Measurements from ENCODE around the gene ARPC4.
A peak's percentile ranks its signal among the peaks of the same experiment; 100 is the strongest.

ARPC4 gene

GRCh38 chr3:9782770-9783169 lies 10.1 kb upstream of the ARPC4 start:
- H3K36me3 ChIP-seq (ENCODE audit: insufficient read depth, low read length), result peaks cover 77% of the 10 kb centered on the region

DNA sequence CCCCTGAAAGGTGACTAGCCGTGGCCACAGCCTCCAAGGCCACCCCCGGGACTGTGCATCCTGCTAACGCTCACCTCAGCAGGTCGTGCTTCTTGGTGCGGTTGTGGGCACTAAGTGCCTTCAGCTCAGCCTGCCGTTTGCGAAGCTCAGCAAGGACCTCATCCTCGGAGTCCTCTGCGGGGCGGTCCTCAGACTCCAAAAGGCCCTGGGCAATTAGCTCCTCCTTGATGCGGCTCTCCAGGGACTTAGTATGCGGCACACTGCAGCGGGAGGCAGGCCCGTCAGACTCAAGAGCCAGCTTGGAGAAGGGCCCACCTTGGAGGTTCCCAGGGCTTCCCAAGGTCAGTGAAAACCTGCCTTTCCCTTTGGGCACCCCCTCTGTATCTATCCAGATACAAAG lies 8.9 kb upstream of the ARPC4 start:
- Histone ChIP-seq H3K27ac (ENCODE audit: low read depth, low read length) (no peak overlapping the region), H3K4me3 (ENCODE audit: low read length) (no peak overlapping the region), H3K27me3 (ENCODE audit: insufficient read depth, low read length) (no peaks in the 10 kb centered on the region), H3K9ac (ENCODE audit: low read depth, low read length) (no peak overlapping the region), H3K36me3 (ENCODE audit: insufficient read depth, low read length) (peaks cover 80% of the 10 kb centered on the region), H3K9me3 (ENCODE audit: insufficient read depth, low read depth, low read length) (no peaks in the 10 kb centered on the region), H3K4me1 (ENCODE audit: insufficient read depth, low read length) (no peaks in the 10 kb centered on the region)
- WGBS, result 94% methylated on average over 14 of the region's 14 CpGs

More at GRCh38 chr3:9782770-9783169, 10.1 kb upstream of the ARPC4 start:
- H3K27me3 ChIP-seq (ENCODE audit: insufficient read depth, low read length), result no peaks in the 10 kb centered on the region
- no peak overlapping the region for H3K4me3 ChIP-seq (ENCODE audit: low read length)
- H3K9ac ChIP-seq (ENCODE audit: low read depth, low read length), result no peak overlapping the region
- H3K9me3 ChIP-seq (ENCODE audit: insufficient read depth, low read depth, low read length), result no peaks in the 10 kb centered on the region
- no peak overlapping the region for H3K27ac ChIP-seq (ENCODE audit: low read depth, low read length)
- no peaks in the 10 kb centered on the region for H3K4me1 ChIP-seq (ENCODE audit: insufficient read depth, low read length)
- WGBS, result 74% methylated on average over 3 of the region's 3 CpGs

DNA sequence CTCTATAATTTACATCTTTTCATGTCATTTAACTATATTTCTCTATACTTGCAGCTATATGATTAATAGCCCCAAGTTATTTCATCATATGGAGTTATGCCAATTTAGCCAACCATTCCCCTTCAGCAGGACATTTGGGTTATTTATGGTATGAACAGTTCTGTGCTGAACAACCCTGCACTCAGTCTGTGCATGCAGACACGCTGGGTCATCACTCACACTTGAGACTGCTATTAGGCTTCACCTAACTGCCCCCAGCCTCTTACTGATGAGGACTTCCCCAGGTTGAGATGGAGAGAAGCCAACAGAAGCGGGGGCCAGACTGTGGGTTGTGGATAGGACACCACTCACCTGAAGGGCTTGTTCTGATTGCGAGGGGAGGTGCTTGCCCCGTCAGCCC lies 7.9 kb upstream of the ARPC4 start:
- H3K4me1 ChIP-seq (ENCODE audit: insufficient read depth, low read length), result no peaks in the 10 kb centered on the region
- H3K36me3 ChIP-seq (ENCODE audit: insufficient read depth, low read length), result peaks cover 86% of the 10 kb centered on the region
- no peak overlapping the region for H3K9ac ChIP-seq (ENCODE audit: low read depth, low read length)
- WGBS, result 90% methylated on average over 4 of the region's 4 CpGs
- H3K4me3 ChIP-seq (ENCODE audit: low read length), result no peak overlapping the region
- H3K27ac ChIP-seq (ENCODE audit: low read depth, low read length), result no peak overlapping the region
- H3K27me3 ChIP-seq (ENCODE audit: insufficient read depth, low read length), result no peaks in the 10 kb centered on the region
- no peaks in the 10 kb centered on the region for H3K9me3 ChIP-seq (ENCODE audit: insufficient read depth, low read depth, low read length)

DNA sequence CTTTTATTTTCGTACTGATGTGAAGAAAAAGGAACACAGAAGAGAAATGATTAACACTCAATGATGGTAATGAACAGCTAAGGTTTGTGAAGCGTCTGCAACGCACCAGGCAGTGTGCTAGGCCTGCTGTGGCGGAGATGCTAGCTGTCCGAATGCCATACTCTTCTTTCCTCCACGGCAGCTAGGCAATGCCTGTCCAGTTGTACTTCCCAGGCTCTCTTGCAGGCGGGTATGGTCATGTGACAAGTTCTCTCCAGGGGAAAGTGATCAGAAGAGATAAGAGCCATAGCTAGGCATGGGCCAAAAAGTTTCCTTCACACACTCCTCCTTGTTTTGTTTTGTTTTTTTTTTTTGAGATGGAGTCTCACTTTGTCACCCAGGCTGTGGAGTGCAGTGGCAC lies 7.3 kb upstream of the ARPC4 start:
- Histone ChIP-seq H3K9me3 (ENCODE audit: insufficient read depth, low read depth, low read length) (no peaks in the 10 kb centered on the region), H3K27ac (ENCODE audit: low read depth, low read length) (no peak overlapping the region), H3K9ac (ENCODE audit: low read depth, low read length) (no peak overlapping the region), H3K4me3 (ENCODE audit: low read length) (no peak overlapping the region), H3K4me1 (ENCODE audit: insufficient read depth, low read length) (no peaks in the 10 kb centered on the region), H3K36me3 (ENCODE audit: insufficient read depth, low read length) (peaks cover 86% of the 10 kb centered on the region), H3K27me3 (ENCODE audit: insufficient read depth, low read length) (no peaks in the 10 kb centered on the region)
- WGBS, result 97% methylated on average over 7 of the region's 7 CpGs

GRCh38 chr3:9786209-9786739 lies 6.6 kb upstream of the ARPC4 start:
- Histone ChIP-seq H3K27me3 (ENCODE audit: insufficient read depth, low read length) (no peaks in the 10 kb centered on the region), H3K9ac (ENCODE audit: low read depth, low read length) (no peak overlapping the region), H3K27ac (ENCODE audit: low read depth, low read length) (no peak overlapping the region), H3K4me1 (ENCODE audit: insufficient read depth, low read length) (no peaks in the 10 kb centered on the region), H3K9me3 (ENCODE audit: insufficient read depth, low read depth, low read length) (no peaks in the 10 kb centered on the region), H3K4me3 (ENCODE audit: low read length) (no peak overlapping the region), H3K36me3 (ENCODE audit: insufficient read depth, low read length) (peaks cover 85% of the 10 kb centered on the region)
- WGBS, result 97% methylated on average over 7 of the region's 7 CpGs

- 91% methylated on average over 13 of the region's 13 CpGs for WGBS
- no peaks in the 10 kb centered on the region for H3K9me3 ChIP-seq (ENCODE audit: insufficient read depth, low read depth, low read length)
- H3K9ac ChIP-seq (ENCODE audit: low read depth, low read length), result no peak overlapping the region
- no peaks in the 10 kb centered on the region for H3K27me3 ChIP-seq (ENCODE audit: insufficient read depth, low read length)
- H3K4me1 ChIP-seq (ENCODE audit: insufficient read depth, low read length), result 0 out of 2 replicates have a peak, but pooled peaks cover 2% of the 10 kb centered on the region
- no peak overlapping the region for H3K27ac ChIP-seq (ENCODE audit: low read depth, low read length)
- no peak overlapping the region for H3K4me3 ChIP-seq (ENCODE audit: low read length)
- H3K36me3 ChIP-seq (ENCODE audit: insufficient read depth, low read length), result peaks cover 78% of the 10 kb centered on the region
Observed at GRCh38 chr3:9786825-9787669, 5.8 kb upstream of the ARPC4 start.

- H3K4me1 ChIP-seq (ENCODE audit: insufficient read depth, low read length), result 0 out of 2 replicates have a peak, but pooled peaks cover 2% of the 10 kb centered on the region
- H3K9me3 ChIP-seq (ENCODE audit: insufficient read depth, low read depth, low read length), result no peaks in the 10 kb centered on the region
- no peak overlapping the region for H3K4me3 ChIP-seq (ENCODE audit: low read length)
- WGBS, result 94% methylated on average over 6 of the region's 6 CpGs
- peaks cover 72% of the 10 kb centered on the region for H3K36me3 ChIP-seq (ENCODE audit: insufficient read depth, low read length)
- H3K9ac ChIP-seq (ENCODE audit: low read depth, low read length), result no peak overlapping the region
- no peak overlapping the region for H3K27ac ChIP-seq (ENCODE audit: low read depth, low read length)
- H3K27me3 ChIP-seq (ENCODE audit: insufficient read depth, low read length), result no peaks in the 10 kb centered on the region
Observed at GRCh38 chr3:9787714-9788113, 5.2 kb upstream of the ARPC4 start.

GRCh38 chr3:9791127-9791526 lies 1.8 kb upstream of the ARPC4 start:
- no peaks in the 10 kb centered on the region for H3K9me3 ChIP-seq (ENCODE audit: insufficient read depth, low read depth, low read length)
- H3K27me3 ChIP-seq (ENCODE audit: insufficient read depth, low read length), result no peaks in the 10 kb centered on the region
- WGBS, result 95% methylated on average over 11 of the region's 11 CpGs
- peaks cover 56% of the 10 kb centered on the region for H3K36me3 ChIP-seq (ENCODE audit: insufficient read depth, low read length)
- H3K4me1 ChIP-seq (ENCODE audit: insufficient read depth, low read length), result peaks cover 6% of the 10 kb centered on the region; the same call in 1 of the 2 replicates
- H3K27ac ChIP-seq (ENCODE audit: low read depth, low read length), result no peak overlapping the region
- no peak overlapping the region for H3K9ac ChIP-seq (ENCODE audit: low read depth, low read length)
- H3K4me3 ChIP-seq (ENCODE audit: low read length), result peak overlapping the region; percentile 96

DNA sequence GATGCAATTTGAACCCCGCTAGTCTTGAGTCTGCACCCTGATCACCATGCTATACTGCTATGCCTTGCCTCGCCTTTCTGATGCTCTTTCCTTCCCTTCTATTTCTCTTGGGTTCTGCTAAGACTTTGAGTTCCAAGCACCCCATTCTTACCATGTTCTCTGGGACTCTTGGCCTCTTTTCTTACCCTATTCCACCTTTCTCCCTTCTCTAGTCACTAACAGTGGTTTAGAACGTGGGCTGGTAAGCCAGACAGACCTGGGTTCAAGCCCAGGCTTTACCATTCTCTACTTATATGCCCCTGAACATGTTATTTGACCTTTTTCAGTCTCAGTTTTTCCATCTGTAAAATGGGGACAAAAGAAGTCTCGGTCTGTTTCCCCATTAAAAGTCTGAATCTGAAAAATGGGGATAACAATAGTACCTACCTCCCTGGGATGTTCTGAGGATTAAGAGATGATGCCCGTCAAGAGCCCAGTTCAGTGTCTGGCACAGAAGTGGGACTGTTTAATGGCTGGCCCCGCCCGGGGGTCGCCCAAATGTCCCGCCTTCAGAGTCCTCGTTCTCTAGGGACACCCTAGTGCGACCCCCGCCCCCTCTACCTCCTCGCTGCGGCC lies 985 bp upstream of the ARPC4 start:
- Histone ChIP-seq H3K9ac (ENCODE audit: low read depth, low read length) (peak overlapping the region; percentile 97), H3K9me3 (ENCODE audit: insufficient read depth, low read depth, low read length) (no peaks in the 10 kb centered on the region), H3K27ac (ENCODE audit: low read depth, low read length) (peak overlapping the region; percentile 92), H3K4me3 (ENCODE audit: low read length) (peak overlapping the region; percentile 96), H3K4me1 (ENCODE audit: insufficient read depth, low read length) (peaks cover 6% of the 10 kb centered on the region; the same call in 1 of the 2 replicates), H3K36me3 (ENCODE audit: insufficient read depth, low read length) (peaks cover 49% of the 10 kb centered on the region), H3K27me3 (ENCODE audit: insufficient read depth, low read length) (no peaks in the 10 kb centered on the region)
- WGBS, result 19% methylated on average over 14 of the region's 14 CpGs

DNA sequence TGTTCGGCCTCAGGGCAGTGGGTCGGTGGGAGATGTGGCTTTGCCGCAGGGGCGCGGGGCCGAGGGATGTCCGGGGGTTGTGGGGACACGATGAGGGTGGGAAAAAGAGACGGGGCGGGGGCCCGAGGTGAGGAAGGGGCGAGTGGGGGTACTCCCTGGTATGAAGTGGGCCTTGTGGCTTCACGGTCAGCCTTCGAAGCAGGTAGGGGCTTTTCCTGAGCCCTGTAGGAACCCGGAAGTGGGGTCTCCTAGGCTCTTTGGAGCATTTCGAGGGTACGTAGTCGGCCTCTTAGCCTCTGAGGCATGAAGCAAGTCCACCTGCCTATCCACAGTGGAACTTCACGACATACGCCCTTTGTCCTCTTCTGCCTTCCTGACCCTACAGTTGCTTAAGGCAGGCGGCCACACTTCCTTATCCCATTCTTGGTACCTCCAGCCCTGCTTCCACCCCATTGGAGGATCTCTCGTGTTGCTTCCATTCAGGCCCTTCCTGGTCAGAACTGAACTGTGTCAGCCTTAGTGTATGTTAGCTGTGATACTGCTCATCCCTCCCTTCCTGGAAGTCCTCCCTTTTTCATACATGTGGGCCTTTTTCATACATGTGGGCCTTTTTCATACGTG lies 389 bp downstream of the ARPC4 start:
- WGBS, result 1% methylated on average over 23 of the region's 23 CpGs
- Histone ChIP-seq H3K27me3 (ENCODE audit: insufficient read depth, low read length) (no peaks in the 10 kb centered on the region), H3K36me3 (ENCODE audit: insufficient read depth, low read length) (peaks cover 52% of the 10 kb centered on the region), H3K9ac (ENCODE audit: low read depth, low read length) (peak overlapping the region; percentile 97), H3K27ac (ENCODE audit: low read depth, low read length) (peak overlapping the region; percentile 92), H3K4me3 (ENCODE audit: low read length) (peak overlapping the region; percentile 96), H3K4me1 (ENCODE audit: insufficient read depth, low read length) (peaks cover 6% of the 10 kb centered on the region; the same call in 1 of the 2 replicates), H3K9me3 (ENCODE audit: insufficient read depth, low read depth, low read length) (no peaks in the 10 kb centered on the region)

DNA sequence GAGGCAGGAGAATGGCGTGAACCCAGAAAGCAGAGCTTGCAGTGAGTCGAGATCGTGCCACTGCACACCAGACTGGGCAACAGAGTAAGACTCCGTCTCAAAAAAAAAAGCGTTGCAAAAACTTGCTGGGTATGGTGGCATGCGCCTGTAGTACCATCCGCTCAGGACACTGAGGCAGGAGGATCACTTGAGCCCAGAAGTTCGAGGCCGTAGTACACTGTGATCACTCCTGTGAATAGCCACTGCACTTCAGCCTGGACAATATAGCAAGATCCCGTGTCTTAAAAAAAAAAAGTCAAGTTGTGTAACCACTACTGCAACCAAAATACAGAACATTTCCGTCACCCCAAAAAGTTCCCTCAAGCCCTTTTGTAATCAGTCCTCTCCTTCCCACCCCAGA lies 1.5 kb downstream of the ARPC4 start:
- peaks cover 6% of the 10 kb centered on the region; the same call in 1 of the 2 replicates for H3K4me1 ChIP-seq (ENCODE audit: insufficient read depth, low read length)
- H3K9me3 ChIP-seq (ENCODE audit: insufficient read depth, low read depth, low read length), result no peaks in the 10 kb centered on the region
- 96% methylated on average over 11 of the region's 11 CpGs for WGBS
- H3K9ac ChIP-seq (ENCODE audit: low read depth, low read length), result no peak overlapping the region
- peaks cover 57% of the 10 kb centered on the region for H3K36me3 ChIP-seq (ENCODE audit: insufficient read depth, low read length)
- H3K4me3 ChIP-seq (ENCODE audit: low read length), result no peak overlapping the region
- no peak overlapping the region for H3K27ac ChIP-seq (ENCODE audit: low read depth, low read length)
- H3K27me3 ChIP-seq (ENCODE audit: insufficient read depth, low read length), result no peaks in the 10 kb centered on the region
